PC-9 (cell line): Measurements from ENCODE around the gene CD226.

ENCODE experiments used
- CTCF ChIP-seq: fragments of 200-600 bp; sonication (generic); conservative IDR thresholded peaks from 2 replicates; pipeline ENCODE4 v1.6.1; 2017; ENCODE audit warnings: mixed run types, antibody characterized with exemption, mild to moderate bottlenecking, moderate library complexity
- EZH2 ChIP-seq: fragments of 200-600 bp; sonication (generic); IDR thresholded peaks from 2 replicates; pipeline ENCODE4 v1.8.0; 2017; ENCODE audit warnings: antibody characterized with exemption, low read depth

- TF ChIP-seq CTCF = no peak
- no peak for TF ChIP-seq EZH2
Observed at GRCh38 chr18:69958422-69958821, 10.7 kb upstream of the CD226 start.
